NCI-H345 treated with DMSO at 0.1 percent for 48 hours (cell line): ENCODE results near the gene APP.
"Not testable (repeated sequence)": the region's sequence is repeated elsewhere in the genome, so short reads cannot be mapped to it uniquely, and the experiment has no call there.

Experiments
- DNase-seq: peaks from one replicate; lab custom pipeline; 2025; ENCODE audit not compliant: unreplicated experiment; lab: John Stamatoyannopoulos, UW

APP gene

DNA sequence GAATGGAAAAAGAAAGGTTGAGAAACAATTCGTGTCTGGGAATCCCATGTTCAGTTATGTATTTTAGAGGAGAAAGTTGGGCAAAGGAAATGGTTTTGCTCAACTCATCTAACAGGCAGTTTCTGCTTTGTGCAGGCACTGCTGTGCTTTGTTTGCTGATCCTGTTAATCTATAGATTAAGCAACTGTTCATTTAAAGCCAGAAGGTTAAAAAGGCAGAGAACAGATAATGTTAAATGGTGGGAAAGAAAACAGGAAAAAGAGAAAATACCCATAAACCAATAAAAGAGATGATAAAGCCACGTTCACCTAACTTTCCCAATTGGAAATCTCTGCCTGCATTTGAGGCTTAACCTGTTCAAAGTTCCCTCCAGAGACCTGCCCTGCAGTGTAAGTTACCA lies 70.0 kb downstream of the APP start:
- no peak for DNase-seq

DNA sequence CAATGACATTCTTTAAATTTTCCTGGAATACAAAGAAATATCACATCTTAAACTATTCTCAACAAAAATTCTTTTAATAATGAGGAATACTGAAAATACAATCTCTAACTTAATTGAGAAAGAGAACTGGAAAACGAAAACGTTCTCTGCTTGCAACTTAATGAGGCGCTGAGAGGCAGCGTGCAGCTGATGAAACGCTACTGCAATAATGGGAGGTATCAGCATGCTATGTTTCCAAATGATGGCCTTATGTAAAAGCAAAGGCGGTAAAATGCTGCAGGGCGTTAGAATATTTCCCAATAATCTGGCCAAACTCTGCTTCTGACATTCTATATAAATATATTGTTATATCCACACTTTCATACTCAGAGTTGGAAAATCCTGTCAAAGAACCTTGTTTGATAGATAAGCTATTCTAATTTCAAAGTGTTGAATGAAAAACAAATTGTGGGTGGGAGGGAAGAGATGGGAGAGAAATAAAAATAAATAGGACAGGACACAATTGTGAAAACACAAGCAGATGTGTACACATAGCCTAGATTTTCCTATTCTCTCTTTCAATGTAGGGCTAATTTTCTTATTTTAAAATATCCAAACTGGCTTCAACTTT lies 70.9 kb downstream of the APP start:
- DNase-seq, result no peak

DNA sequence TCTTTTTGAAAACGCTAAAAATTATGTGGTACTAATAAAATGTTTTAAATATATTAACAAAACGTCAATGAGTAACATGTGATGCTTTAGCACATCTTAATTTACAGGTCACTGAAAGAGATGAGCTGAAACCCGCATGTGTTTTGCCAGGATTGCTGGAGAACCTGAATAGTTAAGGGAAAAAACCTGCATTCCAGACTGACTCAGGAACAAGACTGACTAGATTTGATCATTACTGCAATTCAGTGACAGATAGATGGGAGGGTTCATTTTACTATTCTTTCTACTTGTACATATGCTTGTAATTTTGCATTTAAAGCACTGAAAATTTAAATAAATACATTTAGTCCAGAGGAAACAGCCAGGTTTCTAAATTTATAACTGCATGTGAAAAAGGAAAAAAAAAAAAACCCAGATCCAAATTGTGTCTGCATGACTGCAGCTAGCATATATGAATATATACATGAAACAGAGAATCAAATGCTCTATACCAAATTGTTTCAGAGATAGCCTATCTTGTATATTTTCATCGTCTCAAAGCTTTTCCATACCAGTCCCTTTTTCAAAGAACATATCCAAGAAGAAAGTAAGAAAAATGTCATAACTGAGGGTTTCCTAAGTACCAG lies 71.7 kb downstream of the APP start:
- no peak for DNase-seq

DNA sequence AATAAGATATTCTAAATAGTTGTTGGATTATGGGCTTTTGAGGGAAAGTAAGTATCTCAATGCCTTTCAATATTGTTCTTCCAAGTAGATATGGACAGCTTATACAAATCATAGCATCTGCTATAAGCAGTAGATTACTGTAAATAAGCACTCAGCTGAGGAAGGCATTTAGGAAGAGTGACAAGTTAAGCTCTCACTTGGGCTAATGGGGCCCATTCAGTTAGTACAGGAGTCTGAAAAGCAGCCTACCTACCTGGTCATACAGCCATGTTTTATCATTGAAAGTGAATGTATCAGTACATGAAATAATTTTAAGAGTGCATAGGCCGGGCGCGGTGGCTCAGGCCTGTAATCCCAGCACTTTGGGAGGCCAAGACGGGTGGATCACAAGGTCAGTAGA lies 73.1 kb downstream of the APP start:
- no peak for DNase-seq

DNA sequence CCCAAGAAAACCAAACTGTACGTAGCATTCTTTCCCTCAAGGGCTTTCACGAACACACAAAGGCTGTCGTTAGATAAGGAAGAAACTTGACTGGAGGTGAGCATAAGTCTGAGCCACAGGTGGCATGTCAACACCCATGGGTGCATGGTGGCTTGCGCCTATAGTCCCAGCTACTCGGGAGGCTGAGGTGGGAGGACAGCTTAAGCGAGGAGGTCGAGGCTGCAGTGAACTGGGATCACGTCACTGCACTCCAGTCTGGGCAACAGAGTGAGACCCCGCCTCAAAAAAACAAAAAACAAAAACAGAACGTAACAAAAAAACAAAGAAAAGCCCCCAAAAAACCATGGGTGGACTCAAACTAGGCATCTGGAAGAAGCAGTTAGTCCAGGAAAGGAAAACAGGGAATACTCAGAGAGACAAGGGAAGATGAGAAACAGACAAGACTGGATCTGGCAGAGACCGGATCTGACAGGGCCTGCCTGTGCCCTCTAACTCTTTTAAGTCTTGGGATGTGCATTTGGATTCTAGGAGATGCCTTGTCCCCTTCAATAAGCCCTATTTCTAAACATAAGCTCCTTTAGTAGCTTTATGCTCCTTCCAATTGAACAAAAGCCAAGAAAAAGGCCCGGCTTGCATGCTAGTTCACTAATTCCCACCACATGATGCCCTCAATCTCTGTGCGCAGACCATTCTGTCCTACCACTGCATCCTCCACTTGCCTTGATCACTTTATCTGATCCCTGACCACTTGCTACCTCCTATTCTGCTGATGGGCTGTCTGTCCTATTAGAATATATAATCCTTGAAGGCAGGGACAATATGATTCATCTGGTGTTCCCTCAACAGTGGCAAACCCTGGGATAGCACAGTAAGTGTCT lies 73.8 kb downstream of the APP start:
- DNase-seq, result no peak

DNA sequence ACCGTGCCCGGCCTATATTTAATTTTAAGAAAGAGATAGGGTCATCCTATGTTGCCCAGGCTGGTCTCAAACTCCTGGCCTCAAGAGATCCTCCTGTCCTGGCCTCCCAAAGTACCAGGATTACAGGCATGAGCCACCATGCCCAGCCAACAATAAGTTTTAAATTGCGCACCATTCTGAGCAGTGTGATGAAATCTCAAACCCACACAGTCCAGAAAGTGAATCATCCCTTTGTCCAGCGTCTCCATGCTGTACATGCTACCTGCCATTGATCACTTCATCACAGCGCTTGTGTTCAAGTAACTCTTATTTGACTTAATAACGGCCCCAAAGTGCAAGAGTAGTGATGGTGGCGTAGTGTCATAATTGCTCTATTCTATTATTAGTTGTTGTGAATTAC lies 75.4 kb downstream of the APP start:
- no peak for DNase-seq

DNA sequence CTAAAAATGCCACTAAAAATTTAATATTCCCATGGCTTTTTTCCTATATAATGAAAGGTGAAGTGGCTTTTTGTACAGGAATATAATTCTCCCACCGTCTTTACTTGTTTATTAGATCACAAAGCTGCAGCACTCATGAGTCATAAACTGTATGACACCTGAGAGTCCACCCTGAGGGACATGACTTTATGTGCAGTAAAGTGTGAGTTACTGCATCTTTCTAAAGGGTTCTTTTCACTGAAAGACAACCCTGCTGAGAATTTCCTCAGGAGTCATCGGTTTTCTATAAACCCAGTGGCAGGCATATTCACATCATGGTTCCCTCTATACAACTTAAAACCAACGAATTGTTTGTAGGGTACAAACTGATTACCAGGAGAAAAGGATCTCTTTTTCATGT lies 77.4 kb downstream of the APP start:
- DNase-seq, result no peak

DNA sequence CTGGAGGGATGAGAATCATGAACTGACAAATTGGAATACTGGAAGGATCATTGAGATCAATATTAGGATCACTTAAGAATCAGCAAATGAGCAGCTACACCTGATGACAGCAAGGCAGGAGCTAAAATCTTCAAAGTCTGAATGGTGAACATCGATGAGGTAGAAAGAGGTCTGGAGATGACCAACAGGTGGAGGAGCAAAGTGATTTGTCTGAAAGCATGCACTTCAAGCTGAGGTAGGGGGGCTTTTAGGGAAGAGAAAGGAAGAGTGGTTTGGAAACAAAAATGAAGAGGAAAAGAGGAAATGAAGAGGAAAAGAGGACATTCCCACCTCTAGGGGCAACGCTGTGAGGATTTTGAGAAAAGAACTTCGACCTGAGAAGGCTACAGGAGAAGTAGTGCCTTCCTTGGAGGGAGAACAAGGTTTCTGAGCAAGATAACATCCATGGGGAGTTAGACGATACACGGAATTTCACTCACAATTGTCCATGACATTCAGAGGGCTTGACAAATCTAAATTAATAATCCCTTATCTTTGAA lies 79.0 kb downstream of the APP start:
- no peak for DNase-seq

DNA sequence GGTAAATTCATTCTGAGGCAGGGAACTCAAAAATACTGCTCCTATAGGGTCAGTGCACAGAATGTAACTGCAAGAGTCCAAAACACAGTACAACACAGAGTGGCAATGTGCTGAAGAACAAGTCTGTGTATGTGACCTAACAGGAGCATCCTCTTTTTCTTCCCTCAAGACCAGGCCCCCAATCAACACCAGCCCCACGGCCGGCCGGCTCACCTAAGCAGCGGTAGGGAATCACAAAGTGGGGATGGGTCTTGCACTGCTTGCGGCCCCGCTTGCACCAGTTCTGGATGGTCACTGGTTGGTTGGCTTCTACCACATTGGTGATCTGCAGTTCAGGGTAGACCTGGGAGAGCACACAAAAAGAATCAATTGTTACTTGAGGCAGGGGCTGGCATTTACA lies 80.8 kb downstream of the APP start:
- DNase-seq, result no peak

DNA sequence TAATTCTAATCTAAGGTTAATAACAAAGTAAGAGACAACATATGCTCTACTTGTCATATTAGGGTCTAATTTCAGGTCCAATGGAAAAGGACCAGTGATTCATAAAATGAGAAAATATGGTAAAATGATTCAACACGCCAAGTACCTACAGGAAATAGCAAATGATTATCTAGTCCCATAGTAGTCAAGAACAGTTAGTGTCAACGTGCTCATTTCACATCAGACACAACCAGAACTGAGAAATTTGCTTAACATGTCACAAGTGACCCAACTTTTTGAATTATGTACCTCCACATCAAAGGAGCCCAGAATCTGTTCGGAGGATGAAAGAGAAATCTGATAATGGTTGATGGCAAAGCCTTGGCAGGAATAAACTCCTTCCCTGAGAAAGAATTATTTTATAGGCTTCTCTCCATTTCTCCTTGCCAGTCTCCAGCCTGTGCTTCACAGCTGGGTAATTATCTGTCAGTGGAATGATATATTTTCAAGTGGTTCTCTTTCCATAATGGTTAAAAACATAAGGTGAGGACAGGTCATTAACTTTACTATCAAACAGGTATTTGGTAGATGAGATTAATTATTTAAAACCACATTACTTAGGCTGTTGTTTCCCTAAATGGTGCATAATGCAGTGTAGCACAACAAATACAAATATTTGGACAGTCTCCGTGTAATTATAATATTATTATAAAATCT lies 83.2 kb downstream of the APP start:
- DNase-seq, result no peak

DNA sequence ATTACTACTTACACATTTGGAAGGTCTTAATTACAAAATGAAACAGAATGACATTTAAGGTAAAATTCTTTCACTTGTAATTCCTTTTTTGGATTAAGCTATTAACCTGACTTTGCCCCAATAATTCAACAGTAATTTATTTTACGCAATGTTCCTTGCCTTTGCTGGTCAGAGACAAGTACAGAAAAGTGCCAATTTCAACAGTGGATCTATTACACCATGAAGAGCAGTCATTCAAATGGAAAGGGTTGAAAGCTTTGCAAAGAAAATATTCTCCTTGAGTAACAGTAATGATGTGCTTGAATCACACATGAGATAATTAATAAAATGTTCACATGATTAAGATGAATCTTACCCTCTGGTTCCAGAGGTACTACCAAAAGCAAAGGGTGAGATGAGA lies 84.7 kb downstream of the APP start:
- DNase-seq, result no peak

DNA sequence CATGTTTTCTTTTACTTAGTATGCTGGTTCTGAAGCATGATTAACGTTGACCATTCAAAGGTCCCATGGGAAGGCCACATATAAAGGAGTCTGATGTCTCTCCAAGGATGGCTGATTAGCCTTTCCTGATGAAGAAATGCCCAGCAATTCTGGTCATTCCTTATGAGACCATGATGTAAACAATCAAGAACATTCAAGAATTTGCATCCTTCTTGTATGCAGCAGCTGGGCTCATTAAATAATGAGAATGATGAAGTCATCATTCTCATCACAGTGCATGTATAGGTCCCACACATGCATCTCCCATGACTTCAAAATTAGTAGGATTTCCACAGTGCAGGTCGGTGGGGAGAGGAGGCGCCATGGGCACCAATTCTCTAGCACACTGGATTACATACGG lies 85.4 kb downstream of the APP start:
- no peak for DNase-seq

DNA sequence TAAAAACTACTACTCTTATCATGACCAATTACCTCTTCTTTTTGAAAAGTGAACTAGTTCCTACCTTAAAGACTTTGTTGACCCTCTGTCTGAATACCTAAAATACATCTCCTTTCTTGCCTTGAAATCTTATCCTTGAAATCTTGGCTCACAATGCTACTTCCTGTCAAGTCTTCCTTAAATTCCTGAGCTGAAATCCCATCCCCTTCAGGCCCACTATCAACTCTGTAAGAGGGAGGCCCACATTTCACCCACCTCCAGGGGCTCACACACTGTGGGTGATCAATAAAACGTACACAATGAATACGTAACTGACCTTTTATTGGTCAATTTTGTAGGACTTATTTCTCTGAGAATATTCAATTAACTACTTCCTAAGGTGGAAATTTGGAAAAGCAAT lies 88.0 kb downstream of the APP start:
- no peak for DNase-seq

DNA sequence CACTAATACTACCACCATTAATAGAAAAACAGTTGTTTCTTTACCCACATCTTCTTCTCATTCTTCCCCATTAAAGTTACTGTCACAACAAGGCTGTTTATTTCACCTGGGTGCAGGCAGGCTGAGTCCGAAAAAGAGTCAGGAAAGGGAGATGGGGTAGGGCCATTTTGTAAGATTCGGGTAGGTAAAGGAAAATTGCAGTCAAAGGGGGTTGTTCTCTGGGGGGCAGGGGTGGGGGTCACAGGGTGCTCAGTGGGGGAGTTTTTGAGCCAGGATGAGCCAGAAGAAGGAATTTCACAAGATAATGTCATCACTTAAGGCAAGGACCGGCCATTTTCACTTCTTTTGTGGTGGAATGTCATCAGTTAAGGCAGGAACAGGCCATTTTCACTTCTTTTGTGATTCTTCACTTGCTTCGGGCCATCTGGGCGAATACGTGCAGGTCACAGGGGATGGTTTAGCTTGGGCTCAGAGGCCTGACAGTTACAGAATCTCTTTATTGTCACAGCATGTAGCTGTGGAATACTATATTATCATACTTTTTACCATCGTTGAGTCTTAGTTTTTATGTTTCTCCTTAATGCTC lies 89.3 kb downstream of the APP start:
- not testable (repeated sequence) for DNase-seq

DNA sequence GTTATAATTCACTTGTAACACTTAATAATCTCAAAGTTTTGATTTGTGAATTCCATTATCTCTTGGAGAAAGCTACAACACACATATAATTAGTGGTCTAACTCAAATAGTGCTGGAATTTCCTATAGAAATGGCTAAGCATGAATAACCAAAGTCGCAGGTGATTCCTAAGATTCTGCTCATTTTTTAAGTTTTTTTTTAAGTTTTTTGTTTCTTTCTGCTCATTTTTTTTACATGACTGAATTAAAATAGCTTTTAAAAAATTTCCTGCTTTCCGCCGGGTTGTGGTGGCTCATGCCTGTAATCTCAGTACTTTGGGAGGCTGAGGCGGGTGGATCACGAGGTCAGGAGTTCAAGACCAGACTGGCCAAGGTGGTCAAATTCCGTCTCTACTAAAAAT lies 90.4 kb downstream of the APP start:
- no peak for DNase-seq

DNA sequence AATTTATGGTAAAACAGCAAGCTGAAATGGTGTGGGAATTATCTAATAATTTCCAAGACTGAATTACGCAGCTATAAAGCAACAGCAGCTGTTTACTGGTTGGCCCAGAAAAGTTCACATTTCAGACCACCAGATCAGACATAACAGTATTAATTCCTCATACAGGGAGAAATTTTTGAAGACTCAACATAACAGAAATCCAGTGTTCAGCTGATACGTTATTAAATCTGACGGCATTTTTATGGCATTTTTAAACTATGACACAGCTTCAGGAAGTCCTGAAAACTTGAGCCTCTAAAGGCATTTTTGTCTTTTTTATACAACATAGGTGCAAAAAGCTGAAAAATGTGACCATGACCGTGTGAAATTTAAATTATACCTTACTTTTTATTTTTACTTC lies 91.2 kb downstream of the APP start:
- no peak for DNase-seq

DNA sequence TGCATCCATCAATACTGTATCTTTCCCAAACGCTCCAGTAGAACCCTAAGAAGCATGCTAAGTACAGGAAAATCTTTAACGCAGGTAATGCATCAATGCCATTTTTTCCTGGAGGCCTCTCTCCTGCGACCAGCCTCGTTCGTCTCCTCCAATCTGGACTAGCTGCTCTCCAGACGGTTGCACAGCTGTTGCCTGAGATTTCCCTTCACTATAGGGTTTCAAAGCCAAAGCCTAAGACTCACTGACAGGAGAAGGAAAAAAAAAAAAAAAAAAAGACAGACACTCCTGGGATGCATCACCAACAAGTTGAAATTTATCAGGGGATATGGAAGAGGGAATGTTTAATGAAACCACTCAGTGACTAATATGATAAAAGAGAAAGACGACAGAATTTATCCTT lies 93.0 kb downstream of the APP start:
- no peak for DNase-seq

DNA sequence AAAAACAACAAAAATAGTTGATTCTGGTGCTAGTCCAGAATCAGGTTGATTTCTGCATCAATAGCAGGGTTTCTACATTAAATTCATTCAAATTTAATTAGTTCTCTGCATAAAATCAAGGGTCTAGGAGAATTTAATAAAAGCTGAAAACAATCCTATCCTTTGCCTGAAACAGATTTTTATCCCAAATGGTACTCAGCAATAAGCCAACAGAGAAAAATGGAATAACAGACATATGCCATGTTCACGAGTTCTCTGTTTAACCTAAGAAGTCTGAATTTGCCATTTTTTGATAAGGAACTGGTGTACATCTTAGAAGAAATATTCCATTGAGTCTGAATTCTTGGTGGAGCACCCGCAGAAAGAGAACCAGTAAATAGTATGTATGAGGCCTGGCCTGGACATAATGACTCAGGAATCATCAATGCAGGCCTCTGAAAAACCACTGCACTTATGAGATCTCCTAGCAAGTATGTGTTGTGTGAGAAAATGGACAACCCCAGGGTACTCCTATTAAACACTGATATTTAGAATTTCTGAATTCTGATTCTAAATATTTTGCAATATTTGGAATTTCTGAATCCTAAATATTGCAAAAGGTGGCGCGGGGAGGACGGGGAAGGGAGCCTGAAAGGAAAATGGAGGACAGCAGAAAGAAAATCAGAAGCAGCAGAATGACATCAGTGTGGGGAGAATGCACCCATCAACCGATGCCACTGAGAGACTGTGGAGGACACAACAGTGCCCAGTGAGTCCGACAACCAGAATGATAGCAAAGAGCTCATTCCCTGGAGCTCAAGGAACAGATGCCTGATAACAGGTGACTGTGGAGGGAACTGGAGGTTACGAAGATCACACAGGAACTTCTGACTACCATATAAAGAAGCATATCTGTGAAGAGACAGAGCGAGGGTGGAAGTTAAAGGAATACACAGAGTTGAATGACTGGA lies 97.6 kb downstream of the APP start:
- no peak for DNase-seq

DNA sequence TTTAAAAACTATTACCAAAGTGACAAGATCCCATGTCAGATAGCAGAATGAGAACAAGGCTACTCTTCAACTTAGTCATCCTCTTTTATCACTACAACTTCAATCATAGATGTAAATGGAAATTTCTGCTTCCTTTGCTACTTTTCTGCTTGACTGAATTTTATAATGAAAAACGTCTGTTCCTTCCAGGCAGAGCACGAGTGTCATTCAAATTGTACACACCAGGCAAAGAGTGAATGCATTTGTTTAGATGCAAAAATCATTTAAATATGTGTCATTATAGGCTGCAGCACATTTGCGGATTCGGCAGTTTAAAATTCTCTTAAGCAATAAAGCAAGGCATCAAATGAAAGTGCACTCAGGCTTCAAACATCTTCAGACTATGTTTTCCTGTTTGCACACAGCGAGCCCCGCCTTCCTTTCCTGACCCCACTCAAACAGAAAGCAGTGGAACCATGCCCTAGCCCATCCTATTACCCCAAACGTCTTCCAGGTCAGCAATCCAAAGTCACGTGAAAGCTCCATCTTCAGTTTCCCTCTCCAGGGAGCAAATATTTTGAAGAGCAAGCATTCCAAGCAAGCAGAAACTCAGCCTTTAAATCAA lies 99.6 kb downstream of the APP start:
- DNase-seq, result no peak

DNA sequence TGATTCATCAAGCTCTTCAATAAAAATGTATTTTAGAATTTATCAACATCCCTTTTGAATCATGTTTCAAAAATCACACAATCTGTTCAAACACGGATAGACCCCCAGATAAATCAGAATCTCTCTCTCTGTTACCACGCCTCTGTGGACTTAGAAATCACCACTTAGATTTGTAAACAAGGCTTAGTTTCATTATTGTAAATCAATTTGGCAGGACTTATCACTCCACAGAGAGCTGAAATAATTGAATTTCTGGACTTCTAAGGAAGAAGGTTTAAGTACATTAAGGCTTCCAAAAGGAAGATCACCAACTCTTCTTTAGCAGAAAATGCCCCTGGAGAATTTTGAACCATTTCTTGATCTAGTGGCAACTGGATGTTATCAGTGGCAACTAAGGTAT lies 100.4 kb downstream of the APP start:
- DNase-seq, result no peak
